RPMI8226 (cell line): ENCODE results near the gene KREMEN1.

Experiments used
- DNase-seq: peaks from one replicate; pipeline ENCODE4 v3.0.0-alpha.2; 2015

The KREMEN1 gene

GRCh38 chr22:29208879-29209623 lies 136.2 kb downstream of the KREMEN1 start:
- DNase-seq, result no peak

GRCh38 chr22:29209624-29209929 lies 136.7 kb downstream of the KREMEN1 start:
- DNase-seq, result no peak

- no peak for DNase-seq
These were observed 138.2 kb downstream of the KREMEN1 start for GRCh38 chr22:29211066-29211465.

- no peak for DNase-seq
These were observed 138.6 kb downstream of the KREMEN1 start for GRCh38 chr22:29211466-29211865.

GRCh38 chr22:29212743-29213142 lies 139.9 kb downstream of the KREMEN1 start:
- no peak for DNase-seq

- no peak for DNase-seq
These were observed 140.7 kb downstream of the KREMEN1 start for GRCh38 chr22:29213493-29213892.

GRCh38 chr22:29214232-29214631 lies 141.4 kb downstream of the KREMEN1 start:
- DNase-seq, result no peak

- no peak for DNase-seq
These were observed 142.4 kb downstream of the KREMEN1 start for GRCh38 chr22:29215012-29215860.

- DNase-seq, result no peak
These were observed 143.4 kb downstream of the KREMEN1 start for GRCh38 chr22:29216011-29216872.

- no peak for DNase-seq
These were observed 144.2 kb downstream of the KREMEN1 start for GRCh38 chr22:29216873-29217666.
